Stimulated activated CD8-positive, alpha-beta memory T cell treated with anti-CD3 and anti-CD28 coated beads, Interleukin-12 subunit alpha, Interleukin-12 subunit beta, amount 100 ng/mL, for 1 hour (primary cell): ENCODE data around the gene KLRB1.
A peak's percentile ranks its signal among the peaks of the same experiment; 100 is the strongest.
"Not testable (repeated sequence)": the region's sequence is repeated elsewhere in the genome, so short reads cannot be mapped to it uniquely, and the experiment has no call there.

ENCODE experiments used
- DNase-seq: peaks from one replicate; pipeline ENCODE4 v3.0.0-alpha.2; 2020; ENCODE audit warnings: low read depth

Gene KLRB1

GRCh38 chr12:9607716-9608115 lies at the start of gene KLRB1:
Gene KLRB1, minus strand, starts transcription at chr12:9607916. Its CDS starts 77 bp downstream, at chr12:9607839.
- no peak for DNase-seq

GRCh38 chr12:9651265-9651729 lies 43.6 kb upstream of the KLRB1 start:
- no peak for DNase-seq

- DNase-seq: no peak
Measured at GRCh38 chr12:9650151-9650576, 42.4 kb upstream of the KLRB1 start.

GRCh38 chr12:9649532-9649940 lies 41.8 kb upstream of the KLRB1 start:
- DNase-seq: no peak

- DNase-seq: no peak
Measured at GRCh38 chr12:9648701-9649531, 41.2 kb upstream of the KLRB1 start.

GRCh38 chr12:9647825-9648700 lies 40.3 kb upstream of the KLRB1 start:
- peak; percentile 77 for DNase-seq

- no peak for DNase-seq
Measured at GRCh38 chr12:9646794-9647781, 39.4 kb upstream of the KLRB1 start.

GRCh38 chr12:9644985-9645551 lies 37.4 kb upstream of the KLRB1 start:
- DNase-seq: not testable (repeated sequence)

- DNase-seq: no peak
Measured at GRCh38 chr12:9643266-9643660, 35.5 kb upstream of the KLRB1 start.

- DNase-seq: no peak
Measured at GRCh38 chr12:9642606-9643265, 35.0 kb upstream of the KLRB1 start.

- DNase-seq: no peak
Measured at GRCh38 chr12:9640024-9640423, 32.3 kb upstream of the KLRB1 start.

GRCh38 chr12:9636851-9637206 lies 29.1 kb upstream of the KLRB1 start:
- no peak for DNase-seq

- DNase-seq: no peak
Measured at GRCh38 chr12:9636150-9636850, 28.6 kb upstream of the KLRB1 start.

- DNase-seq: no peak
Measured at GRCh38 chr12:9634969-9635754, 27.4 kb upstream of the KLRB1 start.

GRCh38 chr12:9634177-9634803 lies 26.6 kb upstream of the KLRB1 start:
- DNase-seq: peak; percentile 80

GRCh38 chr12:9632766-9633165 lies 25.1 kb upstream of the KLRB1 start:
- DNase-seq: no peak

GRCh38 chr12:9626821-9627220 lies 19.1 kb upstream of the KLRB1 start:
- DNase-seq: no peak

- DNase-seq: no peak
Measured at GRCh38 chr12:9626291-9626690, 18.6 kb upstream of the KLRB1 start.

- no peak for DNase-seq
Measured at GRCh38 chr12:9625019-9625418, 17.3 kb upstream of the KLRB1 start.
